ENCODE results near the gene RNF207. TPM values are rescaled to one million over a fixed set of nuclear protein-coding genes. Genes with fewer than 3 reads are reported as not detected.

Gene RNF207
- total RNA-seq, 5 donors from 2014 or later (not counting 1 experiment from before 2014, with no cell fraction given) = 4.7 to 9.7 (median 6.9) TPM

GRCh38 chr1:6262555-6263420 is 56.9 kb downstream of the RNF207 start:
- POLR2A ChIA-PET = no interaction called here
- WGBS (ENCODE audit: insufficient coverage) = 89% methylated on average over 25 of the region's 25 CpGs
- no peak overlapping the region for H3K27ac Mint-ChIP-seq
- H3K36me3 Mint-ChIP-seq = no peaks in the 10 kb centered on the region
- DNase-seq (no peak), ATAC-seq (replicated peaks in 1 of 4) (no peak)
- H3K9me3 Mint-ChIP-seq = no peaks in the 10 kb centered on the region
- Histone ChIP-seq H3K9me3 (no peaks in the 10 kb centered on the region), H3K4me3 (ENCODE audit: control insufficient read depth in 1 of 2, extremely low read depth in 1 of 2, low read length in 1 of 2) (no peak overlapping the region), H3K27ac (ENCODE audit: low read length) (no peak overlapping the region), H3K4me1 (ENCODE audit: control insufficient read depth in 1 of 2, extremely low read depth in 1 of 2, insufficient read depth in 2 of 2, low read length in 2 of 2) (peaks cover 0 to 18% of the 10 kb centered on the region in 2 experiments), H3K27me3 (replicated peaks in 1 of 2; ENCODE audit: control insufficient read depth in 2 of 2, extremely low read depth in 1 of 2, insufficient read depth in 2 of 2, low read length in 1 of 2) (peaks cover 2 to 46% of the 10 kb centered on the region in 2 experiments), H3K36me3 (ENCODE audit: control insufficient read depth in 2 of 2, extremely low read depth in 1 of 2, insufficient read depth in 1 of 2, low read length in 1 of 2) (no peaks in the 10 kb centered on the region)
- peak overlapping the region in 1 of 3 donors; percentile 72 for H3K4me3 Mint-ChIP-seq
- CTCF ChIA-PET = interaction anchor here in 1 of 2 donors (0.6 kb wide), 1 partner anchor 166 kb away, joined by 3 read pairs; no protein-coding TSS in a partner anchor
- H3K4me1 Mint-ChIP-seq = peaks cover 2 to 11% (median 6%) of the 10 kb centered on the region in 3 donors
- peaks cover 4 to 17% of the 10 kb centered on the region in 2 donors for H3K27me3 Mint-ChIP-seq

GRCh38 chr1:6263716-6264115 is 57.8 kb downstream of the RNF207 start:
- no peak overlapping the region for H3K27ac Mint-ChIP-seq
- Histone ChIP-seq H3K9me3 (no peaks in the 10 kb centered on the region), H3K27me3 (replicated peaks in 1 of 2; ENCODE audit: control insufficient read depth in 2 of 2, extremely low read depth in 1 of 2, insufficient read depth in 2 of 2, low read length in 1 of 2) (peaks cover 2 to 40% of the 10 kb centered on the region in 2 experiments), H3K4me3 (ENCODE audit: control insufficient read depth in 1 of 2, extremely low read depth in 1 of 2, low read length in 1 of 2) (no peak overlapping the region), H3K27ac (ENCODE audit: low read length) (no peak overlapping the region), H3K4me1 (ENCODE audit: control insufficient read depth in 1 of 2, extremely low read depth in 1 of 2, insufficient read depth in 2 of 2, low read length in 2 of 2) (peaks cover 0 to 18% of the 10 kb centered on the region in 2 experiments), H3K36me3 (ENCODE audit: control insufficient read depth in 2 of 2, extremely low read depth in 1 of 2, insufficient read depth in 1 of 2, low read length in 1 of 2) (no peaks in the 10 kb centered on the region)
- ChIA-PET CTCF (no interaction called here), POLR2A (no interaction called here)
- H3K9me3 Mint-ChIP-seq = no peaks in the 10 kb centered on the region
- ATAC-seq (replicated peaks in 1 of 4) = no peak
- H3K4me1 Mint-ChIP-seq = peaks cover 2 to 11% (median 6%) of the 10 kb centered on the region in 3 donors
- peaks cover 4 to 15% of the 10 kb centered on the region in 2 donors for H3K27me3 Mint-ChIP-seq
- DNase-seq = no peak
- no peaks in the 10 kb centered on the region for H3K36me3 Mint-ChIP-seq
- WGBS (ENCODE audit: insufficient coverage) = 80% methylated on average over 5 of the region's 7 CpGs
- H3K4me3 Mint-ChIP-seq = no peak overlapping the region

GRCh38 chr1:6265151-6265550 is 59.2 kb downstream of the RNF207 start:
- no peaks in the 10 kb centered on the region for H3K36me3 Mint-ChIP-seq
- no peaks in the 10 kb centered on the region for H3K9me3 ChIP-seq

GRCh38 chr1:6266641-6267040 is 60.7 kb downstream of the RNF207 start:
- CTCF ChIA-PET = no interaction called here
- no peak overlapping the region for H3K27ac Mint-ChIP-seq

More at GRCh38 chr1:6265151-6265550, 59.2 kb downstream of the RNF207 start:
- no peaks in the 10 kb centered on the region for H3K9me3 Mint-ChIP-seq
- no peak for ATAC-seq (replicated peaks in 1 of 4)
- Histone ChIP-seq H3K36me3 (ENCODE audit: control insufficient read depth in 2 of 2, extremely low read depth in 1 of 2, insufficient read depth in 1 of 2, low read length in 1 of 2) (no peaks in the 10 kb centered on the region), H3K27ac (ENCODE audit: low read length) (no peak overlapping the region), H3K4me1 (ENCODE audit: control insufficient read depth in 1 of 2, extremely low read depth in 1 of 2, insufficient read depth in 2 of 2, low read length in 2 of 2) (peaks cover 0 to 9% of the 10 kb centered on the region in 2 experiments), H3K27me3 (replicated peaks in 1 of 2; ENCODE audit: control insufficient read depth in 2 of 2, extremely low read depth in 1 of 2, insufficient read depth in 2 of 2, low read length in 1 of 2) (peaks cover 0 to 27% of the 10 kb centered on the region in 2 experiments), H3K4me3 (ENCODE audit: control insufficient read depth in 1 of 2, extremely low read depth in 1 of 2, low read length in 1 of 2) (no peak overlapping the region)
- POLR2A ChIA-PET = no interaction called here
- CTCF ChIA-PET = no interaction called here
- no peak overlapping the region for H3K27ac Mint-ChIP-seq
- H3K27me3 Mint-ChIP-seq = peaks cover 4 to 6% of the 10 kb centered on the region in 2 donors
- peaks cover 2 to 6% (median 2%) of the 10 kb centered on the region in 3 donors for H3K4me1 Mint-ChIP-seq
- DNase-seq = no peak
- WGBS (ENCODE audit: insufficient coverage) = 91% methylated on average over 15 of the region's 15 CpGs
- no peak overlapping the region for H3K4me3 Mint-ChIP-seq

GRCh38 chr1:6267686-6268322 is 61.9 kb downstream of the RNF207 start:
- no peaks in the 10 kb centered on the region for H3K36me3 ChIP-seq (ENCODE audit: control insufficient read depth in 2 of 2, extremely low read depth in 1 of 2, insufficient read depth in 1 of 2, low read length in 1 of 2)
- WGBS (ENCODE audit: insufficient coverage) = 97% methylated on average over 4 of the region's 12 CpGs
- Mint-ChIP-seq H3K4me1 (no peaks in the 10 kb centered on the region), H3K9me3 (no peaks in the 10 kb centered on the region), H3K27me3 (peaks cover 0 to 2% of the 10 kb centered on the region in 2 donors), H3K4me3 (no peak overlapping the region), H3K27ac (no peak overlapping the region), H3K36me3 (no peaks in the 10 kb centered on the region)
- CTCF ChIA-PET = no interaction called here
- H3K27me3 ChIP-seq (replicated peaks in 1 of 2; ENCODE audit: control insufficient read depth in 2 of 2, extremely low read depth in 1 of 2, insufficient read depth in 2 of 2, low read length in 1 of 2) = peaks cover 0 to 12% of the 10 kb centered on the region in 2 experiments
- POLR2A ChIA-PET = no interaction called here
- H3K4me3 ChIP-seq (ENCODE audit: control insufficient read depth in 1 of 2, extremely low read depth in 1 of 2, low read length in 1 of 2) = no peak overlapping the region
- ATAC-seq (replicated peaks in 1 of 4) (no peak), DNase-seq (no peak)
- H3K9me3 ChIP-seq = no peaks in the 10 kb centered on the region
- no peak overlapping the region for H3K27ac ChIP-seq (ENCODE audit: low read length)
- H3K4me1 ChIP-seq (ENCODE audit: control insufficient read depth in 1 of 2, extremely low read depth in 1 of 2, insufficient read depth in 2 of 2, low read length in 2 of 2) = no peaks in the 10 kb centered on the region

More at GRCh38 chr1:6266641-6267040, 60.7 kb downstream of the RNF207 start:
- Histone ChIP-seq H3K4me3 (ENCODE audit: control insufficient read depth in 1 of 2, extremely low read depth in 1 of 2, low read length in 1 of 2) (no peak overlapping the region), H3K27me3 (replicated peaks in 1 of 2; ENCODE audit: control insufficient read depth in 2 of 2, extremely low read depth in 1 of 2, insufficient read depth in 2 of 2, low read length in 1 of 2) (peaks cover 0 to 22% of the 10 kb centered on the region in 2 experiments), H3K27ac (ENCODE audit: low read length) (no peak overlapping the region), H3K36me3 (ENCODE audit: control insufficient read depth in 2 of 2, extremely low read depth in 1 of 2, insufficient read depth in 1 of 2, low read length in 1 of 2) (no peaks in the 10 kb centered on the region), H3K9me3 (no peaks in the 10 kb centered on the region), H3K4me1 (ENCODE audit: control insufficient read depth in 1 of 2, extremely low read depth in 1 of 2, insufficient read depth in 2 of 2, low read length in 2 of 2) (peaks cover 0 to 1% of the 10 kb centered on the region in 2 experiments)
- DNase-seq (no peak), ATAC-seq (replicated peaks in 1 of 4) (no peak)
- Mint-ChIP-seq H3K27me3 (peaks cover 4 to 6% of the 10 kb centered on the region in 2 donors), H3K36me3 (no peaks in the 10 kb centered on the region), H3K4me1 (peaks cover 0 to 4% (median 2%) of the 10 kb centered on the region in 3 donors), H3K9me3 (no peaks in the 10 kb centered on the region), H3K4me3 (no peak overlapping the region)
- POLR2A ChIA-PET = no interaction called here
- WGBS (ENCODE audit: insufficient coverage) = 94% methylated on average over 6 of the region's 11 CpGs

GRCh38 chr1:6268415-6268814 is 62.5 kb downstream of the RNF207 start:
- Mint-ChIP-seq H3K27me3 (peaks cover 0 to under 1% of the 10 kb centered on the region in 2 donors), H3K4me3 (no peak overlapping the region), H3K36me3 (no peaks in the 10 kb centered on the region), H3K4me1 (no peaks in the 10 kb centered on the region), H3K27ac (no peak overlapping the region), H3K9me3 (no peaks in the 10 kb centered on the region)
- Histone ChIP-seq H3K4me1 (ENCODE audit: control insufficient read depth in 1 of 2, extremely low read depth in 1 of 2, insufficient read depth in 2 of 2, low read length in 2 of 2) (no peaks in the 10 kb centered on the region), H3K9me3 (no peaks in the 10 kb centered on the region), H3K36me3 (ENCODE audit: control insufficient read depth in 2 of 2, extremely low read depth in 1 of 2, insufficient read depth in 1 of 2, low read length in 1 of 2) (no peaks in the 10 kb centered on the region), H3K27me3 (replicated peaks in 1 of 2; ENCODE audit: control insufficient read depth in 2 of 2, extremely low read depth in 1 of 2, insufficient read depth in 2 of 2, low read length in 1 of 2) (peaks cover 0 to 6% of the 10 kb centered on the region in 2 experiments), H3K4me3 (ENCODE audit: control insufficient read depth in 1 of 2, extremely low read depth in 1 of 2, low read length in 1 of 2) (no peak overlapping the region), H3K27ac (ENCODE audit: low read length) (no peak overlapping the region)
- no peak for ATAC-seq (replicated peaks in 1 of 4)
- no peak for DNase-seq
- 98% methylated on average over 8 of the region's 21 CpGs for WGBS (ENCODE audit: insufficient coverage)
- POLR2A ChIA-PET = no interaction called here
- CTCF ChIA-PET = no interaction called here

Measured in T-cell (primary cell).